GM12891 (cell line): ENCODE results near the gene RHO.

Experiments
- DNase-seq: peaks from one replicate; pipeline ENCODE4 v3.0.0; 2011; ENCODE audit warnings: low spot score; ENCODE audit not compliant: insufficient read length
- FAIRE-seq: peaks from 2 replicates; lab custom pipeline; 2011; peaks lifted over from hg19 to GRCh38; lab: Jason Lieb, UNC
- PAX5 ChIP-seq: IDR thresholded peaks from 2 replicates; pipeline ENCODE4 v1.6.1; 2011; ENCODE audit warnings: low read length, moderate library complexity, mild to moderate bottlenecking; ENCODE audit not compliant: insufficient read depth, severe bottlenecking
- POLR2A ChIP-seq: IDR thresholded peaks from 2 replicates; pipeline ENCODE4 v1.6.1; 2011; ENCODE audit warnings: low read depth, low read length, control low read depth
- POLR2AphosphoS5 ChIP-seq: IDR thresholded peaks from 2 replicates; pipeline ENCODE4 v1.6.1; 2011; ENCODE audit warnings: low read depth, low read length, control low read depth
- POU2F2 ChIP-seq: IDR thresholded peaks from 2 replicates; pipeline ENCODE4 v1.6.1; 2011; ENCODE audit warnings: low read depth, mild to moderate bottlenecking, control low read depth, low read length, moderate library complexity
- SPI1 ChIP-seq: IDR thresholded peaks from 2 replicates; pipeline ENCODE4 v1.6.1; 2011; ENCODE audit warnings: low read depth, low read length, control low read depth
- TAF1 ChIP-seq: IDR thresholded peaks from 2 replicates; pipeline ENCODE4 v1.6.1; 2011; ENCODE audit warnings: low read depth, low read length, control low read depth

Gene RHO

GRCh38 chr3:129554356-129555152 is 26.1 kb downstream of the RHO start:
- no peak for TF ChIP-seq PAX5
- no peak for TF ChIP-seq POLR2AphosphoS5
- TF ChIP-seq TAF1 = no peak
- FAIRE-seq = no peak
- DNase-seq = no peak

- no peak for DNase-seq
- FAIRE-seq = no peak
- TF ChIP-seq POLR2AphosphoS5 (no peak), POLR2A (no peak), SPI1 (no peak), PAX5 (no peak), POU2F2 (no peak), TAF1 (no peak)
Measured at GRCh38 chr3:129555153-129555550, 26.7 kb downstream of the RHO start.

- DNase-seq = no peak
- no peak for FAIRE-seq
- TF ChIP-seq POLR2AphosphoS5 (no peak), SPI1 (peak; percentile 13; the same call in 1 of the 2 replicates)
Measured at GRCh38 chr3:129555616-129556357, 27.3 kb downstream of the RHO start.

- FAIRE-seq (no peak), DNase-seq (no peak)
- no peak for TF ChIP-seq PAX5
Measured at GRCh38 chr3:129556358-129556695, 27.9 kb downstream of the RHO start.

GRCh38 chr3:129556890-129557547 is 28.6 kb downstream of the RHO start:
- FAIRE-seq = no peak

GRCh38 chr3:129557548-129557894 is 29.1 kb downstream of the RHO start:
- TF ChIP-seq POLR2A = no peak
- no peak for TF ChIP-seq POLR2AphosphoS5
- TF ChIP-seq PAX5 = no peak
- TF ChIP-seq TAF1 = no peak
- no peak for TF ChIP-seq SPI1
- TF ChIP-seq POU2F2 = no peak
- DNase-seq = no peak
- FAIRE-seq = no peak

More at GRCh38 chr3:129556890-129557547, 28.6 kb downstream of the RHO start:
- TF ChIP-seq POLR2A (no peak), POLR2AphosphoS5 (no peak)
- no peak for DNase-seq

- FAIRE-seq = no peak
- no peak for DNase-seq
- TF ChIP-seq SPI1 (no peak), POLR2AphosphoS5 (no peak), TAF1 (no peak), PAX5 (no peak), POU2F2 (no peak), POLR2A (no peak)
Measured at GRCh38 chr3:129558081-129558771, 29.8 kb downstream of the RHO start.

- TF ChIP-seq POU2F2 = no peak
- no peak for TF ChIP-seq PAX5
- TF ChIP-seq POLR2A = no peak
- TF ChIP-seq TAF1 = no peak
- TF ChIP-seq POLR2AphosphoS5 = no peak
- no peak for TF ChIP-seq SPI1
- DNase-seq (no peak), FAIRE-seq (no peak)
Measured at GRCh38 chr3:129558772-129559564, 30.5 kb downstream of the RHO start.

- TF ChIP-seq POLR2A = no peak
- DNase-seq (no peak), FAIRE-seq (no peak)
Measured at GRCh38 chr3:129559565-129560079, 31.2 kb downstream of the RHO start.

- FAIRE-seq (no peak), DNase-seq (no peak)
- TF ChIP-seq POLR2AphosphoS5 (no peak), PAX5 (no peak), POLR2A (no peak), SPI1 (no peak), TAF1 (no peak)
Measured at GRCh38 chr3:129560269-129560787, 31.9 kb downstream of the RHO start.
